CD4-positive, CD25-positive, alpha-beta regulatory T cell (primary cell): ENCODE results near the gene KRT76. TPM values are rescaled to one million over a fixed set of nuclear protein-coding genes. Genes with fewer than 3 reads are reported as not detected.

Experiments used
- ATAC-seq, 2 donors: fragments of 150-1000 bp; cut with Tn5 transposase; one replicate each; pipeline ENCODE4 v1.10.0; 2021; ENCODE audit warnings: low read depth in 2 of 2, moderate number of reproducible peaks in 2 of 2, moderate library complexity in 1 of 2
- DNase-seq, 3 donors: peaks; one replicate each; pipeline versions ENCODE4 v3.0.0 to v3.0.0-alpha.2; 2012 to 2022; ENCODE audit warnings: mixed read lengths in 1 of 3
- H3K27ac ChIP-seq: one replicate; pipeline ENCODE4 v1.7.0; 2013; ENCODE audit warnings: mild to moderate bottlenecking, low read length; ENCODE audit not compliant: insufficient read depth, poor library complexity, severe bottlenecking
- H3K27me3 ChIP-seq: one replicate; pipeline ENCODE4 v1.7.0; 2013; ENCODE audit warnings: low read length; ENCODE audit not compliant: control insufficient read depth, insufficient read depth
- H3K36me3 ChIP-seq: one replicate; pipeline ENCODE4 v1.7.0; 2013; ENCODE audit warnings: mild to moderate bottlenecking, low read length, moderate library complexity; ENCODE audit not compliant: control insufficient read depth, insufficient read depth
- H3K4me1 ChIP-seq: 2 replicates; pipeline ENCODE4 v1.7.0; 2013; ENCODE audit warnings: mild to moderate bottlenecking, low read length; ENCODE audit not compliant: insufficient read depth, control insufficient read depth, poor library complexity, severe bottlenecking
- H3K4me3 ChIP-seq: one replicate; pipeline ENCODE4 v1.7.0; 2013; ENCODE audit warnings: low read depth, mild to moderate bottlenecking, low read length, moderate library complexity
- H3K9me3 ChIP-seq, 2 experiments: 1 replicate in 1 of 2; 2 replicates in 1 of 2; pipeline ENCODE4 v1.7.0; 2013; ENCODE audit warnings: low read length in 2 of 2, mild to moderate bottlenecking in 1 of 2, moderate library complexity in 1 of 2; ENCODE audit not compliant: control insufficient read depth in 2 of 2
- H3K27ac Mint-ChIP-seq, 3 donors: one replicate each; pipeline ENCODE4 v1.8.0; 2020 to 2022; ENCODE audit warnings: mild to moderate bottlenecking in 3 of 3, mixed read lengths in 3 of 3, moderate library complexity in 2 of 3
- H3K27me3 Mint-ChIP-seq: one replicate; pipeline ENCODE4 v1.8.0; 2022; ENCODE audit warnings: mild to moderate bottlenecking, mixed read lengths
- H3K36me3 Mint-ChIP-seq: one replicate; pipeline ENCODE4 v1.8.0; 2020; ENCODE audit warnings: mixed read lengths
- H3K4me1 Mint-ChIP-seq, 4 donors: one replicate each; pipeline ENCODE4 v1.8.0; 2020 to 2022; ENCODE audit warnings: mixed read lengths in 4 of 4, mild to moderate bottlenecking in 1 of 4
- H3K4me3 Mint-ChIP-seq, 4 donors: one replicate each; pipeline ENCODE4 v1.8.0; 2020 to 2022; ENCODE audit warnings: mild to moderate bottlenecking in 4 of 4, mixed read lengths in 4 of 4, moderate library complexity in 3 of 4
- H3K9me3 Mint-ChIP-seq, 7 donors: one replicate each; pipeline ENCODE4 v1.8.0; 2020 to 2022; ENCODE audit warnings: mixed read lengths in 7 of 7, mild to moderate bottlenecking in 3 of 7, moderate library complexity in 2 of 7
- polyA plus RNA-seq, 4 donors: library from polyadenylated mRNA; unstranded; fragments of 300-500 nt; fragmentation: Illumina TruSeq; gene quantifications; one replicate each; pipeline ENCODE4 v1.2.3, GENCODE V29; 2021
- total RNA-seq: library from RNA; stranded (reverse); gene quantifications from one replicate; pipeline ENCODE4 v1.2.3, GENCODE V29; 2022

Gene KRT76
- total and polyA plus RNA-seq, 5 donors from 2014 or later: not detected

GRCh38 chr12:52724384-52724783, 52.8 kb downstream of the KRT76 start:
- Histone ChIP-seq H3K27me3 (no peaks in the 10 kb centered on the region), H3K4me3 (no peak overlapping the region), H3K4me1 (no peaks in the 10 kb centered on the region), H3K36me3 (no peaks in the 10 kb centered on the region), H3K27ac (no peak overlapping the region), H3K9me3 (no peaks in the 10 kb centered on the region)
- Mint-ChIP-seq H3K4me1 (no peaks in the 10 kb centered on the region), H3K36me3 (no peaks in the 10 kb centered on the region), H3K27me3 (peaks cover 16% of the 10 kb centered on the region), H3K4me3 (no peak overlapping the region), H3K27ac (no peak overlapping the region), H3K9me3 (no peaks in the 10 kb centered on the region)
- DNase-seq (no peak), ATAC-seq (no peak)

DNA sequence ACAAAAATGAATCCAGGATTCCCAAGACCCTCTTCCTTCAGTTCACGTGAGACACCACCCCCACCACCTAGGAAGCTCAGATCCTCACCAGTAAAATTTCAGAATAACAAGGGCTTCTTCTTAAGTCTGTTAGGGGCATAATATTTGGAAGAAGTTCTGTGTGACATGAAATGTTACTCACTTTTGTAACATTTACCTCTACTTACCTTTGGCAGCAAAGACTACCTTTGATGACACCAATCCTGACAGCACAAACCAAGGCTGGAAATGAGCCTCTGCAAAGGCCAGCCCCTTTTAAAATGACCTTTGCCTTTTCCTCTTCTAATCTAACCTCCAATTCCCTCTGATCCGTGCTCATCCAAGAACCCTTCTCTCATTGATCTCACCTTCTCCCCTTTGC, 54.5 kb downstream of the KRT76 start:
- Histone ChIP-seq H3K27me3 (no peaks in the 10 kb centered on the region), H3K36me3 (no peaks in the 10 kb centered on the region), H3K4me1 (no peaks in the 10 kb centered on the region), H3K4me3 (no peak overlapping the region), H3K9me3 (no peaks in the 10 kb centered on the region), H3K27ac (no peak overlapping the region)
- peak overlapping the region in 1 of 3 donors; percentile 30 for H3K27ac Mint-ChIP-seq
- no peaks in the 10 kb centered on the region for H3K4me1 Mint-ChIP-seq
- H3K4me3 Mint-ChIP-seq: no peak overlapping the region
- H3K36me3 Mint-ChIP-seq: no peaks in the 10 kb centered on the region
- ATAC-seq (no peak), DNase-seq (no peak)
- peaks cover 19% of the 10 kb centered on the region for H3K27me3 Mint-ChIP-seq
- H3K9me3 Mint-ChIP-seq: no peaks in the 10 kb centered on the region

GRCh38 chr12:52721838-52722470, 55.2 kb downstream of the KRT76 start:
- ATAC-seq (no peak), DNase-seq (no peak)
- Histone ChIP-seq H3K9me3 (no peaks in the 10 kb centered on the region), H3K27ac (no peak overlapping the region), H3K4me3 (no peak overlapping the region), H3K4me1 (no peaks in the 10 kb centered on the region), H3K27me3 (no peaks in the 10 kb centered on the region), H3K36me3 (no peaks in the 10 kb centered on the region)
- peaks cover 26% of the 10 kb centered on the region for H3K27me3 Mint-ChIP-seq
- no peak overlapping the region for H3K27ac Mint-ChIP-seq
- no peaks in the 10 kb centered on the region for H3K4me1 Mint-ChIP-seq
- H3K4me3 Mint-ChIP-seq: no peak overlapping the region
- H3K9me3 Mint-ChIP-seq: no peaks in the 10 kb centered on the region
- H3K36me3 Mint-ChIP-seq: no peaks in the 10 kb centered on the region

- Mint-ChIP-seq H3K9me3 (no peaks in the 10 kb centered on the region), H3K4me3 (no peak overlapping the region), H3K27ac (no peak overlapping the region), H3K27me3 (peaks cover 41% of the 10 kb centered on the region), H3K4me1 (no peaks in the 10 kb centered on the region), H3K36me3 (no peaks in the 10 kb centered on the region)
- ATAC-seq (no peak), DNase-seq (no peak)
- Histone ChIP-seq H3K36me3 (no peaks in the 10 kb centered on the region), H3K4me1 (no peaks in the 10 kb centered on the region), H3K27ac (no peak overlapping the region), H3K4me3 (no peak overlapping the region), H3K9me3 (no peaks in the 10 kb centered on the region), H3K27me3 (peaks cover 3% of the 10 kb centered on the region)
Observed at GRCh38 chr12:52720365-52720886, 56.7 kb downstream of the KRT76 start.

Other genes starting within 250 kb of the KRT76 start
- not detected for gene KRT71, start 224.2 kb downstream of the KRT76 start, total RNA-seq
- gene KRT71, start 224.2 kb downstream of the KRT76 start, polyA plus RNA-seq: not detected
- not detected for gene KRT74, start 203.5 kb downstream of the KRT76 start, total RNA-seq
- gene KRT74, start 203.5 kb downstream of the KRT76 start, polyA plus RNA-seq: not detected
- gene KRT72, start 175.9 kb downstream of the KRT76 start, total RNA-seq: 1.3 TPM
- gene KRT72, start 175.9 kb downstream of the KRT76 start, polyA plus RNA-seq: under 1 TPM in 1 of 4 donors, not detected in 3; 0.13 TPM
- 1.0 TPM for gene KRT73, start 158.8 kb downstream of the KRT76 start, total RNA-seq
- 1 to 10 TPM in 2 of 4 donors, not detected in 2; 1.1 to 1.4 TPM for gene KRT73, start 158.8 kb downstream of the KRT76 start, polyA plus RNA-seq
- gene KRT2, start 125.1 kb downstream of the KRT76 start, total RNA-seq: 0.42 TPM
- under 1 TPM in 3 of 4 donors, not detected in 1; 0.23 to 0.80 (median 0.25) TPM for gene KRT2, start 125.1 kb downstream of the KRT76 start, polyA plus RNA-seq
- gene KRT1, start 96.9 kb downstream of the KRT76 start, total RNA-seq: 9.9 TPM
- gene KRT1, start 96.9 kb downstream of the KRT76 start, polyA plus RNA-seq: 1 to 10 TPM in 3 of 4 donors, not detected in 1; 3.3 to 7.8 (median 3.7) TPM
- not detected for gene KRT77, start 73.8 kb downstream of the KRT76 start, total RNA-seq
- not detected for gene KRT77, start 73.8 kb downstream of the KRT76 start, polyA plus RNA-seq
- not detected for gene KRT3, start 18.8 kb upstream of the KRT76 start, total RNA-seq
- not detected for gene KRT3, start 18.8 kb upstream of the KRT76 start, polyA plus RNA-seq
- not detected for gene KRT4, start 36.8 kb upstream of the KRT76 start, total RNA-seq
- gene KRT4, start 36.8 kb upstream of the KRT76 start, polyA plus RNA-seq: not detected
- not detected for gene KRT79, start 57.0 kb upstream of the KRT76 start, total RNA-seq
- not detected for gene KRT79, start 57.0 kb upstream of the KRT76 start, polyA plus RNA-seq
- not detected for gene KRT78, start 71.6 kb upstream of the KRT76 start, total RNA-seq
- not detected for gene KRT78, start 71.6 kb upstream of the KRT76 start, polyA plus RNA-seq
- gene KRT8, start 127.7 kb upstream of the KRT76 start, total RNA-seq: not detected
- under 1 TPM in 2 of 4 donors, not detected in 2; 0.13 to 0.73 TPM for gene KRT8, start 127.7 kb upstream of the KRT76 start, polyA plus RNA-seq
- gene KRT18, start 171.8 kb upstream of the KRT76 start, total RNA-seq: 2.4 TPM
- gene KRT18, start 171.8 kb upstream of the KRT76 start, polyA plus RNA-seq: 10 to 100 TPM in 1 of 4 donors, 1 to 10 TPM in 3; 5.8 to 11.2 (median 6.8) TPM
- gene EIF4B, start 229.1 kb upstream of the KRT76 start, total RNA-seq: 506 TPM
- 100 to 1,000 TPM in 2 of 4 donors, 10 to 100 TPM in 2; 71.3 to 116 (median 103) TPM for gene EIF4B, start 229.1 kb upstream of the KRT76 start, polyA plus RNA-seq